Activated CD4-positive, CD25-positive, alpha-beta regulatory T cell treated with anti-CD3 and anti-CD28 coated beads, Interleukin-2, amount 50 U/mL, for 24 hours (primary cell): ENCODE measurements around the gene CRADD.
"Not testable (repeated sequence)": the region's sequence is repeated elsewhere in the genome, so short reads cannot be mapped to it uniquely, and the experiment has no call there.

ENCODE experiments used
- ATAC-seq, 2 donors: fragments of 150-1000 bp; cut with Tn5 transposase; one replicate each; pipeline ENCODE4 v1.10.0; 2021; ENCODE audit warnings: mild to moderate bottlenecking in 1 of 2, moderate library complexity in 1 of 2

Gene CRADD

GRCh38 chr12:93847517-93848474 lies 170.6 kb downstream of the CRADD start:
- peak; percentile 48 to 71 for ATAC-seq

- ATAC-seq, result no peak
These were observed 171.4 kb downstream of the CRADD start for GRCh38 chr12:93848523-93849101.

- ATAC-seq, result no peak
These were observed 172.8 kb downstream of the CRADD start for GRCh38 chr12:93849946-93850345.

GRCh38 chr12:93850481-93851256 lies 173.5 kb downstream of the CRADD start:
- no peak for ATAC-seq

- peak; percentile 44 to 50 for ATAC-seq
These were observed 174.1 kb downstream of the CRADD start for GRCh38 chr12:93851257-93851671.

GRCh38 chr12:93852173-93852591 lies 175.0 kb downstream of the CRADD start:
- no peak for ATAC-seq

GRCh38 chr12:93853698-93854478 lies 176.7 kb downstream of the CRADD start:
- ATAC-seq, result no peak

GRCh38 chr12:93855261-93855660 lies 178.1 kb downstream of the CRADD start:
- no peak for ATAC-seq

GRCh38 chr12:93856611-93857010 lies 179.4 kb downstream of the CRADD start:
- ATAC-seq, result no peak

- ATAC-seq, result peak in 1 of 2 donors; percentile 12
These were observed 180.2 kb downstream of the CRADD start for GRCh38 chr12:93857279-93857938.

- ATAC-seq, result no peak
These were observed 180.8 kb downstream of the CRADD start for GRCh38 chr12:93857991-93858447.

- peak; percentile 59 to 74 for ATAC-seq
These were observed 183.6 kb downstream of the CRADD start for GRCh38 chr12:93860668-93861373.

GRCh38 chr12:93862424-93862823 lies 185.2 kb downstream of the CRADD start:
- no peak for ATAC-seq

GRCh38 chr12:93865751-93866150 lies 188.6 kb downstream of the CRADD start:
- ATAC-seq, result no peak

GRCh38 chr12:93868771-93869170 lies 191.6 kb downstream of the CRADD start:
- no peak for ATAC-seq

- ATAC-seq, result no peak
These were observed 193.0 kb downstream of the CRADD start for GRCh38 chr12:93870020-93870795.

GRCh38 chr12:93871566-93871965 lies 194.4 kb downstream of the CRADD start:
- ATAC-seq, result not testable (repeated sequence)

- no peak for ATAC-seq
These were observed 196.4 kb downstream of the CRADD start for GRCh38 chr12:93873561-93873960.

GRCh38 chr12:93875157-93875556 lies 198.0 kb downstream of the CRADD start:
- ATAC-seq, result no peak

GRCh38 chr12:93876360-93876759 lies 199.2 kb downstream of the CRADD start:
- ATAC-seq, result no peak
